MV-4-11 (cell line): ENCODE data around the gene PRSS50.
"Not testable (repeated sequence)": the region's sequence is repeated elsewhere in the genome, so short reads cannot be mapped to it uniquely, and the experiment has no call there.

Experiments
- DNase-seq: peaks from one replicate; lab custom pipeline; 2025; lab: John Stamatoyannopoulos, UW

PRSS50 gene, protein sequence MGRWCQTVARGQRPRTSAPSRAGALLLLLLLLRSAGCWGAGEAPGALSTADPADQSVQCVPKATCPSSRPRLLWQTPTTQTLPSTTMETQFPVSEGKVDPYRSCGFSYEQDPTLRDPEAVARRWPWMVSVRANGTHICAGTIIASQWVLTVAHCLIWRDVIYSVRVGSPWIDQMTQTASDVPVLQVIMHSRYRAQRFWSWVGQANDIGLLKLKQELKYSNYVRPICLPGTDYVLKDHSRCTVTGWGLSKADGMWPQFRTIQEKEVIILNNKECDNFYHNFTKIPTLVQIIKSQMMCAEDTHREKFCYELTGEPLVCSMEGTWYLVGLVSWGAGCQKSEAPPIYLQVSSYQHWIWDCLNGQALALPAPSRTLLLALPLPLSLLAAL

DNA sequence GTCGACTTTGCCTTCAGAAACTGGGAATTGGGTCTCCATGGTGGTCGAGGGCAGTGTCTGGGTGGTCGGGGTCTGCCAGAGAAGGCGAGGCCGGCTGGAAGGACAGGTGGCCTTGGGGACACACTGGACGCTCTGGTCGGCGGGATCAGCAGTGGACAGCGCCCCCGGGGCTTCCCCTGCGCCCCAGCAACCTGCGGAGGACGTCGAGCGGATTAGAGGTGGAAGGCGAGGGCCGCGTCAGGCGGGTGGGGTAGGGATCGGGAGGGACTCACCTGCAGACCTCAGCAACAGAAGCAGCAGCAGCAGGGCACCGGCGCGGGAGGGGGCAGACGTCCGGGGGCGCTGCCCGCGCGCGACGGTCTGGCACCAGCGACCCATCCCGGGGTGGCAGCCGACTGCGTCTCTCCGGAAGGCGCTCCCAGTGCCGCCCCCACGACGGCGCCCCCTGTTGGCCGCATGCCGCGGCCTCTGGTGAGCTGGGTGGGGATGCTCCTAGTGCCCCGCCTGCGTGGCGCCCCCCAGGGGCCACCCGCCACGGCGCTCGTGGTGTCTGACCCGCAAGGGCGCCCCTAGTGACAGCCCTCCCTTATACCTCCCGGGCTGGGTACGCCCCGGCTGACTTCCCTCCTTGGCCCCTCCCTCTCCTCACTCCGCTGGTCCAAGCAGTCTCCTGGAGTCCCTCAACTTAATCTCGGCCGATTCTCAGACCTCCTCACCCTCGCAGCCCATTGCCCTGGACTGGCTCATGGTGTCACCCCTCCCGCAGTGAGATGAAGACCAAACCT lies at the start of gene PRSS50:
PRSS50 (minus strand) TSS at position 423 of the 785 bp plus-strand sequence; CDS start at position 378, 45 bp downstream.
- no peak for DNase-seq

DNA sequence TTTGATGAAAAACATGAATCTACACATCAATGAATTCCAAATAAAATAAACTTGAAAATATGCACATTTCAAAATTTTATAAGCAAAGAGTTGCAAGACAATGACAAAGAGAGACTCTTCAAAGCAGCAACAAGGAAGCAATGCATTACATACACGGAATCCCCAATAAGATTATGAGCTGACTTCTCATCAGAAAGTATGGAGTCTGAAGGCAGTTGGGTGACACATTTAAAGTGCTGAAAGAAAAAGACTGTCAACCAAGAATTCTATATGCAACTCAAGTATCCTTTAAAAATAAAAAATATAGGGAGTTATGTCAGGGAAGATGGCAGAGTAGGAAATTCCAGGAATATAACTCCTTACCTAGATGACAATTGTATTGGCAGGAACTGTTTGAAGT lies 46.5 kb upstream of the PRSS50 start:
- DNase-seq = no peak

DNA sequence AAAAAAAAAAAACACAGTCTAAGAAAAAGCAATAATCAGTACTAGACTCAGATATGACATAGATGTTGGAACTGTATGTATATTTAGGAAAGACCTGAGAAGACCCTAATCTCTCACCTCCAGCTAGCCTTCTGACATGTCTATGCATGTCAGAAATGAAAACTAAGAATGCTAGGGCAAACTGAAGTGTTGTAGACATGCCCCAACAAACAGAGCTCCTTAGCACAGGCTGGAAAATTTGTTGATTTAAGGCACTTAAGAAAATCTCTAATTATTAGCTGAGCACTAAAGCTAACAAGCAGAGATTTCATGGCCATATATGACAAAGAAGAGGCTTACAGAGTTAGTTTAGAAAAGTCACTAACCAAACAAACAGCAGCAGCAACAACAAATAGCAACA lies 45.5 kb upstream of the PRSS50 start:
- no peak for DNase-seq

DNA sequence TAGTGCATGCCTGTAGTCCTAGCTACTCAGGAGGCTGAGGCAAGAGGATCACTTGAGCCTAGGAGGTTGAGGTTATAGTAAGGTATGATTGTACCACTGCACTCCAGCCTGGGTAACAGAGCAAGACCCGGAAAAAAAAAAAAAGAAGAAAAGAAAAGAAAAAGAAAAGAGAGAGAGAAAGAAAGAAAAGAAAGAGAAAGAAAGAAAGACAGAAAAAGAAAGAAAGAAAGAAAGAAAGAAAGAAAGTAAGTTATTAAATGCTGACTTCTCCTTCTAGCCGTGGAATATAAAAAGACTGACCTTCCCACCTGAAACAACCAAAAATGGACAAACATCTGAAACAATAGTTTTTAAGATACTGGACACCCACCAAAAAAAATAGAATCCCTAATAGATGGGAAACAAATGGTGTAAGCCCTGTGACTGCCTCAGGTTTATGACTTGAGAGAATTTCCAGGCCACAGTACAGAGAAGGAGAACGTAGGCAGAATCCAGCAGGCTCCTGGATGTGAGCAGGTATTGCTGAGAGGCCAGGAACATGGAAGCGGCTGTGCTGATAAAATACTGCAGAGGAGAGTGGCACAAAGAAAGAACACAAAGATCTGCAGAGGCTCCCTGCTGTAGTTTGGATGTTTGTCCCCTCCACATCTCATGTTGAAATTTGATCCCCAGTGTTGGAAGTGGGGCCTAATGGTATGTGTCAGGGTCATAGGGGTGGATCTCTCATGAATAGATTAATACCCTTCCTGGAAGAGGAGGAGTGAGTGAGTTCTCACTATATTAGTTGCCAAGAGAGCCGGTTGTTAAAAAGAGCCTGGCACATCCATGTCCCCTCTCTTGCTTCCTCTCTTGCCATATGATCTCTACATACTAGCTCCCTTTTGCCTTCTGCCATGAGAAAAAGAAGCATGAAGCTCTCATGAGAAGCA lies 41.8 kb upstream of the PRSS50 start:
- DNase-seq = no peak

DNA sequence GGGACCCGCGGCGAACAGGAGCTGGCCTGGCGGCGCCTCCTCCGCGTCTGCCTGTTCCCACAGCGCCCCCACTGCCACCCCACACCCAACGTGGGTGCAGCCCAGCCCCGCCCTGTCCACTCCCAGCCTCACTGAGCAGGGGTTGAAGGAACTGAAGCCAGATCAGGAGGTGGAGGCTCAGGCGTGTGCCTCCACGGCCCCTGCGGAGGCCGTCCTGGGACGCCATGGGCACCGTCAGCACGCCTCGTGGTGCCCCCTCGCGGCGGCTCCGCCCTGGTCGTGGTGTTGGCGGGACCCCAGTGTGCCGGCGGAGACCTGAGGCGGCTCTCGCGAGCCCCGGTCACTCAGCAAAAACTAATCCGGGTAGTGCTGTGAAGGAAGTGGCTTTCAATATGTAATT lies 39.0 kb upstream of the PRSS50 start:
- no peak for DNase-seq

DNA sequence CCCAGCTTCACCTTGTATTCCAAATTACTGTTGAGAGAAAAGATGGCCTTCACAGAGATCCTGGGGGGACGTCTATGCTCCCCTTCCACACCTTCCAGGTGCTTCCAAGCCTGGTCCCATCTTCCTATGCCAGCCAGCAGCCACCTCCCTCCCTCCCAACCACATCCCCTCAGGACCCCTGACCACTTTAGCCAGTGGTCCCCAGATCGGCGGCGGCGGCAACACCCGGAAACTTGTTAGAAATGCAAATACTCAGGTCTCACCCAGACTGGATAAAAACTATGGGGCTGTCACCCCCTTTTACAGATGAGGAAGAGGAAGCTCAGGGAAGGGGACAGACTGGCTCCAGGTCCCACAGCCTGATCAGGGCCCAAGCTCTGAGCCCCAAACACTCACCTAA lies 38.0 kb upstream of the PRSS50 start:
- DNase-seq = no peak

DNA sequence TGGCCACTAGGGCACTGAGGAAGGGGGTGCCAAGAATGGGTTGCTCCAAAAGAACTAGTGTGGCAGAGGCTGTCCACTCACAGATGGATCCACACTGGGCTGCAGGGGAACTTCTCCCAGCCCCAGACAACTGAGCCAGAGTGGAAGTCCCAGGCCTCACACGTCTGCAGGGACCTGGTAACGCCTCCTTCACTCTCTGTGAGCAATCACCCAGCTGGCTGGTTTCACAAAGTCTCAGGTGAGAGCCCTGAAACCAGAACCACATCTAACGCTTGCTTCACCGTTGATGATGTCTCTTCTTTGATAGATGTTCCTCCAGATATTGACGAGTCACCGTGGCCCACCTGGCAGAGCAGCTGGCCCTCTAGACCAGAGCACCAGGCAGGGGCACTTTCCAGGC lies 35.5 kb upstream of the PRSS50 start:
- not testable (repeated sequence) for DNase-seq

DNA sequence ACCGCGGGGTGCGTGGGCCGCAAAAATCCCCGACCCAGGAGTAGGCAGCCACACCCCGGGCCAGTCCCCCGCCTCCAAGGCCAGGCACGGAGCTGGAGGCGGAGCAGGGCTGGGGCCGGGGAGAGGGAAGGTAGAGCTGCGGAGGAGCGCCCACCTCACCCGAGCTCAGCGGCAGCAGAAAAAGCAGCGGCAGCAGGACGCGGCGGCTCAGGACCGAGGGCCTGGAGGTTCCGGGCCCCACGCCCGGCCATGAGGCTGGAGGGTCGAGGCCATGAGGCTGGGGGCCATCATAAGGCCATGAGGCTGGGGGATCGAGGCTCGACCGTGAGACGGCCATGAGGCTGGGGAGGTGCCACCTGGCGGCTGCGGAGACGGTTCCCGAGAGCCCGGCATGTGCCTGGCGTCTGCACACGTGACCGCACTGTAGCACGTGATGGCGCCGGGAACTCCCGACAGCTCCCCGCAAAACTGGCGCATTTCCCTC lies 32.9 kb upstream of the PRSS50 start:
- DNase-seq = no peak

DNA sequence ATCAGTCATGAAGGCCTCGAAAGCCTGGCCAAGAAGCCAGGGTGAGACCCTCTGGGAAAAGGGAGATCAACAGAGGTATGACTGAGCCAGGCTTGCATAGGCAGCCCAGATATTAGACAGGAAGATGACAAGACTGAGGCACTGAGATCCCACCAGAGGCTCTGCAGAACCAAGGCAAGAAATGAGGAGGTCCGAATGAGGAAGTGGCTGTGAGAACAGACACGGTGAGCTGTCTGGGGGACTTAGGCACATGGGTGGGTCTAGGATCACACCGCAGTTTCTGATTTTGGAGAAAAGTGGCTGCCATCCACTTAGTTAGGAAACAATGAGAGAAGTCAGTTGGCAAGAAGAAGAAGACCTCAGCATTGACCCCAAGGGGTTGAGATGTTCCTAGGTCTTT lies 31.5 kb upstream of the PRSS50 start:
- no peak for DNase-seq

DNA sequence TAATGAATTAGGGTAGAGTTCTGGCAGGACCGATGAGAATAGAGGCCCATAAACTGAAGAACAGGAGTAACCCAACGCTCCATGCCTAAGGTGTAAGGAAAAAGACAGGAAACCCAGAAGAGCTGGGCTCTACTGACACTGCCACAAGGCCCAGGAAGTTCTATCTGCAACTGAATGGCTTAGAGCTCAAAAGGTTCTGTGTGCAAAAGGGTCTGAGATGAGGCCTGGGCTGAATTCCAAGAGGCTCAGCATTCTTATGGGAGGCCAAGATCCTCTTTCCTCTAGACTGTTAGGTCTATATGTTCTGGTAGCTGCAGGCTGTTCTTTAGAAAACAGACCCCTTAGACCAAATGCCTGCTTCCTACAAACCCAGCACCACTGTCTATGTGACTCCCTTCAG lies 30.5 kb upstream of the PRSS50 start:
- DNase-seq = no peak

DNA sequence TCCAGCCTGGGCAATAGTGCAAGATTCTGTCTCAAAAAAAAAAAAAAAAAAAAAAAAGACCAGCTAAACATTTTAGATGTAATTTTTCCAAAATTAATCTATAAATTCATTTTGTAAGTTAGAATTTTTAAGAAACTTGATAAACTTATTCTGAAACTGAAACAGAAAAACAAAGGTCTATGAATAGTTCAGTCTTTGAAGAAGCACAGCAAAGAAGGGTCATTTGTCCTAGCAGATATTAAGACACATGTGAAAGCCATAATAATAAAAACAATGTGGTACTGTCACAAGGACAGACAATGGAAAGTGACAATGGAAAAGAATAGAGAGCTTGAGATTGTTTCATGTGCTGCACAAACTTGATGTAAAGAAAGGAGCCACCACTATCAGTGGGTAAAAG lies 29.0 kb upstream of the PRSS50 start:
- no peak for DNase-seq

DNA sequence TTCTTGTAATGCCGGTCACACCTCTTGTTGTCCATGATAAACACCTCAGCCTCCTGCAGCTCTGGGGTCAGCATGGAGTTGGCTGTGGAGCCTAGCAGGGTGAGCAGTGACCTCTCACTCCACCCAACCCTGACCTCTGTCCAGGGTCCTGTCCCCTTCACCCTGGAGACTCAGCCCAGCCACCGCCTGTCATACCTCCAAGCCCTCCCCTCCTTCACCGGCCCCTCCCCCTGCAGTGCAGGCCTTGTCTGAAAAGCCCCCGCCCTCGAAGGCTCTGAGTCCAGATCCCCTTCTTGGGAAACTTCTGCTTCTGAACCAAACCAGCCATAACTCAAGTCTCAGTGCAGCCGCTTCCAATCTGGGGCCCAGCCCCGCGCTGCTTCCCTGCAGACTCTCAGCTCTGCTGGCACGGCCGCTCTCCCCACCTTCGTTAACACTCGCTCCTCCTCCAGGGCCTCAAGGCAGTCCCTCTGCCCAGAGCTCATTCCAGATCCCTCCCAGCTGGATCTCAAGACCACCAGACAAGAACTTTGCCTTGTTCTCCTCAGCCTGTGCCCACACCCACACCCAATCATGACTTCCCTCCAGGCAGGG lies 25.4 kb upstream of the PRSS50 start:
- DNase-seq = no peak

DNA sequence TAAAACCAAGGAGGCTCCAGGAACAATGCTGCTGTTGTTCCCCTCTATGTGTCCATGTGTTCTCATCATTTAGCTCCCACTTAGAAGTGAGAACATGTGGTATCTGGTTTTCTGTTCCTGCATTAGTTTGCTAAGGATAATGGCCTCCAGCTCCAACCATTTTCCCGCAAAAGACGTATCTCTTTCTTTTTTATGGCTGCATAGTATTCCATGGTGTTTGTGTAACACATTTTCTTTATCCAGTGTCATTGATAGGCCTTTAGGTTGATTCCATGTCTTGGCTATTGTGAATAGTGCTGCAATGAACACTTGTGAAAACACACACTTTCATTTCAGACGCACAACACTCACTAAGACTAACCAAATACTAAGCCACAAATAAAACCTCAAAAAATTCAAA lies 21.9 kb upstream of the PRSS50 start:
- DNase-seq = not testable (repeated sequence)

DNA sequence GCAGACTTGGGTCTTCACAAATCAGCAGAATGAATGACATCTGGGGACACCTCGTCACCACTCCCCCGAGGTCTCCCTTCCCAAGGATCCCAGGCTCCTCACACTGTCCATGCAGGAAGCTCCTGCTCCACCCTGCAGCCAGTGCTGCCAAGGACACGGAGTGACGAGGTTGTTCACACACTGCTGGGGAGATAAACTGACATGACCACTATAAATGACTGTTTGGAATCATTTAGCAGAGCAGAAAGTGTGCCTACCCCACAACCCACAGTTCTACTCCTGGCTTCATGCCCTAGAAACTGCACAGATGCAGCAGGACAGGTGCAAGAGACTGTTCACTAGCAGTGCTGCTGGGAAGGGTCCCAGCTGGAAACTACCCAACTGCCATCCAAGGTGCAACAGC lies 19.7 kb upstream of the PRSS50 start:
- DNase-seq = no peak

DNA sequence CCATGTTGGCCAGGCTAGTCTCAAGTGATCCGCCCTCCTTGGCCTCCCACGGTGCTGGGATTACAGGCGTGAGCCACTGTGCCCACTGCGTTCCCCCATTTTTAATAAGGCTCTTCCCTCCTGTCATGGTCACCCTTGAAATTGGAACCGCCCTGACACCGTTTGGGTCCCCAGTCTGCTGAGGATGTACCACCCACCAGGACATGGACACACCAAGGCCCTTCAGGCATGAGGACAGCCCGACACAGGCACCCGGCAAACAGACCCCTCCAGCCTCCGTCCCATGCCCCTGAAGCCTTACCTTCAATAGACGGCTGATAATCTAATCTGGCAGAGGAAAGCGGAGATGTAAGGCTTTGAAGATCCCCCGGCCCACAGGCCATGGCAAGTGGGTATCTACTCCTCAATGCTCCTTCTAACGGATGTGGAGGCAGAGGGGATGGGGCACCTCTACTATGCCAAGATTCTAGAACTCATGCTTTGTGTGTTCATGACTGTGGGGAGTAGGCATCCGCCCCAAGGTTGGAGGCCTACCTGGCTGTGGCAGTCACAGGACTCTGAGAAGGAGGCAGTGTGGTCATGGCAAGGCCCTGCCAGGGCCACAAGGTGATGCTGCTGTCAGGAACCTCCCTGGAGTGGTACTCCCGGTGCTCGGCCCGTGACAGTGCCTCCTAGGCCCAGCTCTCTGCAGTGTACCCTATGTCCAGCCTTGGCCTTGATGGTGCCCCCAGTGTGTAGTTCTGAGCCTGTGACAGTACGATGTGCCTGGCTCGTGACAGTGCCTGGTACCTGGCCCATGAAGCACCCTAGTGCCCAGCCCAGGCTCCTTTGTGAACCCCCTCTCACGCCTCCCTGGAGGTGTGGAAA lies 18.6 kb upstream of the PRSS50 start:
- no peak for DNase-seq

DNA sequence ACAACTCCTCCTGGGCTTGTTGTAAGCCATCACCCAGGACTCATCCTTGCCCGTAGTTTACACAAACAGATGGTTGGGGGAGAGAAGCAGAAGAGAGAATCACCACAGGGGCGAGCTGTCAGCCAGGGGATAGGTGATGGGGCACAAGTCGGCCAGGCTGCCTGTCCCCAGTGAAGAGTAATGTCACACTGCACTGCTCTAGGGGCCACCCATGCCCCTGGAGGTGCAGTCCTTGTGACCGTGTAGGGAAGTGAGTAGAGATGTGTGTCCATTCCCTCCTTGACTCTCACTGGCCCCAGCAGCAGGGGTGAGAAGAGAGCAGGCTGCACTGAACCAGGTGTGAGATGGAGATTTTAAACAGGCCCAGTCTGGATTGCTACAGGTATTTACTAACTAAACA lies 17.1 kb upstream of the PRSS50 start:
- DNase-seq = no peak

DNA sequence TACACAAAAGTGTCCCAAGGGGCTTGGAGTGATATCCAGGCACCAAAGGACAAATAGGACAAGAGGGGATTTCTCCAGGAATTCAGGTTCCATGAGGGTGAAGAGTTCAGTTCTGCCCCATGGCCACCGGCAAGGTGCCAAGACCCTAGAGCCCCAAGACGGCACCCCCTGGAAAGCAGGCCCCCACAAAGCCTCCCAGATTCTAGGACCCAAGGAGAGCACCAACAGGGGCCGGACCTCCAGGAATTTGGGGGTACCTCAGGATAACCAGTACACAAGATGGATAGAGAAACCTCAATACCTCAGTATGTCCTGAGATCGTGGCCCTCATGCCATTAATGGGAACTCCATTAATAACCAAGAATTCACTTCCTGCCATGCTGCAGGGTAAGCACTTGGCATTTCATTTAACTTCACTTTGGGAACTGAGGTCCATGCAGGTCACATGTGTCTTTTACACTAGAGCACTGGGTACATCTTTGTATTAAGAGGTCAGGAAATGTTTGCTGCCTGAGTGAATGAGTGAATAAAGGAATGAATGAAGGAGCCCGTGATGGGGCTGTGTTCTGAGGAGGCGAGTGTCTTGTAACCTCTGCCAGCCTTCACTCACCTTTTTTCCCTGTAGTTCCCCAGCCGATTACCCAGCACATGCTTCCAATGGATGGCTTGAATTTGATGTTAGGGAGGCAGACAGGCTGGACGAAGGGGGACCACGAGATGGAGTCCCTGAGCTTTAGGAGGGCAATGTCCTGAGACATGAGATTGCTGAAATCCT lies 15.5 kb upstream of the PRSS50 start:
- DNase-seq = no peak

DNA sequence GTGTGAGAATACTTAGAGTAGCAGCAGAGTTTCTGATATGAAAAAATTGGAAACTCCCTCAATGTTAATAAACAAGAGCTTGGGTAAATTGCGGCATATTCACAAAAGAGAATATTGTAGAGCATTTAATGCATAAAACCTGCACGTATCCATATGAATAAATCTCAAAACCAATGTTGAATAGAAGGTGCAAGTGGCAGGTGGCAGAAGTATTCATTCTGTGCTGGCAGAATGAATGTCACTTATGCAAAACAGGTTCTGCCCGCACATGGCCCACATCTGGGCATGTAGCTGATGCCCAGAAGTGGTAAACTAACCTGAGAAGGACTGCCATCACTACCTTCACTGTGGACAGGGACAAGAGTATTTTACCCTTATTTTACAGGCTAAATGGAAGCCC lies 14.1 kb upstream of the PRSS50 start:
- no peak for DNase-seq

DNA sequence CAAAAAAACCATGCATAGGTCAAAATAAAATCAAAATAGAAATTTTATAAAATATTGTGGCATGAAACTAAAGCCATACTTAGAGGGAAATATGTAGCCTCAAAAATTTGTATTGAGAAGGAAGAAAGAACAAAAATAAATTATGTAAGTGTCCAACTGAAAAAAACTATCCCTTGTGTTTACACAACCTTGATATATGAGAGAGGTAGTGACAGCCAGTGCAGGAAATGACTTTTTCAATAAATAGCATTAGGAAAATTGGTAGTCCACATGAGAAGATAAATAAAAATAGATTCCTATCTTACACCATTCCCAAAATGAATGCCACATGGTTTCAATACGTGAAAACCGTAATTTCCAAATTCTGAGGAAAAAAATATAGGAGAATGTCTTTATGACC lies 13.2 kb upstream of the PRSS50 start:
- no peak for DNase-seq

DNA sequence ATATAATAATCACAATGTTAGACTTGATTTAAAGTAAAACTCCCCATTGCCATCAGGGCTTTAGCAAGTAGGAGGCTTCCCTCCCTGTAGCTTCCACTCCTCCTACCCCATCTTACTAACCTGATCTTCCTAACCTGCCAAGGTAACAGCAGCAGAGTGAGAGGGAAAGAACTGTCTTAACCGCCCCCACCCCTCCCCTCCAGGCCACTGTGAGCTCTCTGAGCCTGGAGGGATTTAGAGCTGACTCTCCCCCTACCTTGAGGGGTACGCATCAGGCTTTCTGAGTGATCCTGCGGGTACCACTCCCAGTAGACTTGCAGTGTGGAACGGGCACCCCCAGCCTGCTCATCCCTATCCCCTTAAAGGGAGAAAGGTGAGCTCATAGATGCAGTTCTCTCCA lies 11.4 kb upstream of the PRSS50 start:
- DNase-seq = no peak
